ENCODE data around the gene TTC8.

GRCh38 chr14:88866305-88866704, 41.9 kb downstream of the TTC8 start:
- TF ChIP-seq CTCF (IDR thresholded peaks at IDR 0.05) (no peak), POLR2A (IDR thresholded peaks at IDR 0.05) (no peak), EP300 (IDR thresholded peaks at IDR 0.05; ENCODE audit: low read depth) (no peak), POLR2AphosphoS5 (IDR thresholded peaks at IDR 0.05) (no peak)

All from transverse colon (tissue), 4 donors.